Urothelium cell line (cell line): ENCODE measurements around the gene AP1M1.

Experiments
- DNase-seq: peaks from one replicate; pipeline ENCODE4 v3.0.0; 2011; ENCODE audit warnings: low spot score, mixed read lengths
- FAIRE-seq: peaks from 2 replicates; lab custom pipeline; 2011; peaks lifted over from hg19 to GRCh38; lab: Jason Lieb, UNC

AP1M1 gene

GRCh38 chr19:16228637-16229321 lies 31.1 kb downstream of the AP1M1 start:
- FAIRE-seq: no peak
- DNase-seq: no peak

GRCh38 chr19:16229322-16229641 lies 31.6 kb downstream of the AP1M1 start:
- FAIRE-seq: no peak
- no peak for DNase-seq

GRCh38 chr19:16232127-16232526 lies 34.4 kb downstream of the AP1M1 start:
- no peak for FAIRE-seq
- no peak for DNase-seq

GRCh38 chr19:16232568-16232967 lies 34.9 kb downstream of the AP1M1 start:
- DNase-seq (no peak), FAIRE-seq (no peak)

GRCh38 chr19:16233081-16233776 lies 35.5 kb downstream of the AP1M1 start:
- FAIRE-seq (no peak), DNase-seq (no peak)

- FAIRE-seq (no peak), DNase-seq (no peak)
These were observed 36.3 kb downstream of the AP1M1 start for GRCh38 chr19:16233836-16234551.

- no peak for FAIRE-seq
- DNase-seq: no peak
These were observed 37.1 kb downstream of the AP1M1 start for GRCh38 chr19:16234552-16235445.

GRCh38 chr19:16235811-16236652 lies 38.3 kb downstream of the AP1M1 start:
- DNase-seq: no peak
- no peak for FAIRE-seq

- DNase-seq (no peak), FAIRE-seq (no peak)
These were observed 46.4 kb downstream of the AP1M1 start for GRCh38 chr19:16244091-16244490.

GRCh38 chr19:16247353-16248182 lies 49.9 kb downstream of the AP1M1 start:
- FAIRE-seq (no peak), DNase-seq (peak; percentile 82)

GRCh38 chr19:16248380-16249023 lies 50.8 kb downstream of the AP1M1 start:
- DNase-seq: no peak

GRCh38 chr19:16249826-16250404 lies 52.2 kb downstream of the AP1M1 start:
- FAIRE-seq (no peak), DNase-seq (no peak)

More at GRCh38 chr19:16248380-16249023, 50.8 kb downstream of the AP1M1 start:
- no peak for FAIRE-seq

- FAIRE-seq: no peak
These were observed 54.9 kb downstream of the AP1M1 start for GRCh38 chr19:16252459-16253205.

GRCh38 chr19:16254851-16255408 lies 57.2 kb downstream of the AP1M1 start:
- peak; percentile 40 for FAIRE-seq
- DNase-seq: no peak

More at GRCh38 chr19:16252459-16253205, 54.9 kb downstream of the AP1M1 start:
- DNase-seq: no peak

- DNase-seq: no peak
- no peak for FAIRE-seq
These were observed 59.8 kb downstream of the AP1M1 start for GRCh38 chr19:16257509-16258002.

- DNase-seq: no peak
- FAIRE-seq: no peak
These were observed 60.8 kb downstream of the AP1M1 start for GRCh38 chr19:16258440-16258903.
